Keratinocyte (primary cell): ENCODE measurements around the gene CSNK1D. TPM values are rescaled to one million over a fixed set of nuclear protein-coding genes. Genes with fewer than 3 reads are reported as not detected.

ENCODE experiments used
- DNase-seq: peaks from one replicate; pipeline ENCODE4 v3.0.0-alpha.2; 2011; ENCODE audit warnings: low read depth, missing footprints, low spot score
- FAIRE-seq: peaks from 2 replicates; lab custom pipeline; 2011; peaks lifted over from hg19 to GRCh38; lab: Jason Lieb, UNC
- H2AFZ ChIP-seq: 2 replicates; pipeline ENCODE4 v1.6.0; 2012; ENCODE audit warnings: low read length, control low read depth, inconsistent platforms; ENCODE audit not compliant: control insufficient read depth
- H3K27ac ChIP-seq: 2 replicates; pipeline ENCODE4 v1.5.1; 2011; ENCODE audit warnings: low read length; ENCODE audit not compliant: control insufficient read depth, insufficient read depth
- H3K27me3 ChIP-seq: 3 replicates; pipeline ENCODE4 v1.6.0; 2011; ENCODE audit warnings: low read length; ENCODE audit not compliant: control insufficient read depth, insufficient read depth; ENCODE audit errors: extremely low read depth
- H3K36me3 ChIP-seq, 2 experiments: 2 replicates in 1 of 2; 3 replicates in 1 of 2; pipeline ENCODE4 v1.5.1; 2011; ENCODE audit warnings: low read length in 2 of 2, mild to moderate bottlenecking in 1 of 2; ENCODE audit not compliant: control insufficient read depth in 2 of 2, insufficient read depth in 2 of 2; ENCODE audit errors: extremely low read depth in 1 of 2
- H3K4me1 ChIP-seq: 3 replicates; pipeline ENCODE4 v1.5.1; 2011; ENCODE audit warnings: low read length; ENCODE audit not compliant: control insufficient read depth, insufficient read depth; ENCODE audit errors: extremely low read depth
- H3K4me2 ChIP-seq: 3 replicates; pipeline ENCODE4 v1.6.0; 2011; ENCODE audit warnings: low read depth, low read length; ENCODE audit not compliant: control insufficient read depth, insufficient read depth; ENCODE audit errors: extremely low read depth
- H3K4me3 ChIP-seq, 3 experiments: fragments of 200-600 bp in 1 of 3; sonication (generic) in 1 of 3; 2 replicates in 2 of 3; 3 replicates in 1 of 3; pipeline ENCODE4 v1.5.1; 2011 to 2016; ENCODE audit warnings: low read length in 3 of 3, mild to moderate bottlenecking in 3 of 3, control low read depth in 2 of 3, inconsistent platforms in 1 of 3, low read depth in 1 of 3, mixed read lengths in 1 of 3, mixed run types in 1 of 3, moderate library complexity in 1 of 3; ENCODE audit not compliant: control insufficient read depth in 2 of 3, insufficient read depth in 2 of 3; ENCODE audit errors: extremely low read depth in 1 of 3
- H3K79me2 ChIP-seq: 2 replicates; pipeline ENCODE4 v1.6.0; 2012; ENCODE audit warnings: low read length; ENCODE audit not compliant: control insufficient read depth, insufficient read depth
- H3K9ac ChIP-seq: 3 replicates; pipeline ENCODE4 v1.6.0; 2011; ENCODE audit warnings: low read length; ENCODE audit not compliant: control insufficient read depth, insufficient read depth; ENCODE audit errors: extremely low read depth
- H3K9me1 ChIP-seq: 3 replicates; pipeline ENCODE4 v1.6.0; 2011; ENCODE audit warnings: low read length; ENCODE audit not compliant: control insufficient read depth, insufficient read depth; ENCODE audit errors: extremely low read depth
- H3K9me3 ChIP-seq: 2 replicates; pipeline ENCODE4 v1.5.1; 2012; ENCODE audit warnings: low read depth, low read length; ENCODE audit not compliant: control insufficient read depth
- H4K20me1 ChIP-seq: 3 replicates; pipeline ENCODE4 v1.6.0; 2011; ENCODE audit warnings: low read length; ENCODE audit not compliant: control insufficient read depth, insufficient read depth; ENCODE audit errors: extremely low read depth
- CTCF ChIP-seq, 3 experiments: IDR thresholded peaks in 1 of 3; conservative IDR thresholded peaks in 1 of 3; optimal IDR thresholded peaks in 1 of 3; 2 replicates in 2 of 3; 3 replicates in 1 of 3; pipeline versions ENCODE3 to v1.5.1; 2011; ENCODE audit warnings: low read length in 3 of 3, mild to moderate bottlenecking in 3 of 3, moderate library complexity in 2 of 3, control low read depth in 1 of 3, inconsistent platforms in 1 of 3; ENCODE audit not compliant: insufficient read depth in 2 of 3; ENCODE audit errors: extremely low read depth in 1 of 3
- EZH2 ChIP-seq: IDR thresholded peaks from one replicate; pipeline ENCODE4 v1.6.1; 2012; ENCODE audit warnings: inconsistent platforms, mild to moderate bottlenecking, low read length, moderate library complexity
- dilution Hi-C: fragments of 300-500 bp; cut with MboI; formaldehyde crosslinking; loops from one replicate; pipeline ENCODE4 v1.7.0; 2020; ENCODE audit warnings: low sequenced_read_pairs; ENCODE audit not compliant: extremely low pct_ligation_motif_present
- polyA plus RNA-seq, 5 experiments: library from polyadenylated mRNA; depleted of rRNA in 3 of 5; stranded (reverse) in 3 of 5; stranded (forward) in 1 of 5; unstranded in 1 of 5; fragments of >200 nt; gene quantifications; 1 replicate in 1 of 5; 2 replicates in 3 of 5; 3 replicates in 1 of 5; pipeline versions ENCODE4 v1.2.1 to v1.2.3, GENCODE V29; 2011 to 2012; ENCODE audit warnings: missing spikeins in 2 of 5, low read depth in 1 of 5, low replicate concordance in 1 of 5

The CSNK1D gene
- polyA plus RNA-seq, 1 donor (not counting 4 experiments of a cell fraction or from before 2014, with no cell fraction given): 86.0 TPM

GRCh38 chr17:82200135-82200534, 73.4 kb downstream of the CSNK1D start:
- dilution Hi-C loops: no loop called here

GRCh38 chr17:82199496-82199895, 74.0 kb downstream of the CSNK1D start:
- Histone ChIP-seq H2AFZ (no peak overlapping the region), H3K27ac (no peak overlapping the region), H3K9ac (no peak overlapping the region), H3K4me3 (no peak overlapping the region), H3K4me2 (no peak overlapping the region), H3K9me1 (no peaks in the 10 kb centered on the region), H3K4me1 (peaks cover 1% of the 10 kb centered on the region), H3K79me2 (peaks cover 8% of the 10 kb centered on the region), H3K9me3 (no peaks in the 10 kb centered on the region), H4K20me1 (no peaks in the 10 kb centered on the region), H3K36me3 (peaks cover 22 to 25% of the 10 kb centered on the region in 2 experiments), H3K27me3 (no peaks in the 10 kb centered on the region)
- DNase-seq (no peak), FAIRE-seq (no peak)
- dilution Hi-C loops: no loop called here
- TF ChIP-seq EZH2 (no peak), CTCF (optimal IDR thresholded peaks at IDR 0.05 in 1 of 3, IDR thresholded peaks at IDR 0.05 in 1 of 3, conservative IDR thresholded peaks at IDR 0.05 in 1 of 3; ENCODE audit: extremely low read depth in 1 of 3, insufficient read depth in 2 of 3, low read length in 3 of 3) (no peak)

More at GRCh38 chr17:82200135-82200534, 73.4 kb downstream of the CSNK1D start:
- no peak overlapping the region for H3K4me2 ChIP-seq
- TF ChIP-seq CTCF (optimal IDR thresholded peaks at IDR 0.05 in 1 of 3, IDR thresholded peaks at IDR 0.05 in 1 of 3, conservative IDR thresholded peaks at IDR 0.05 in 1 of 3; ENCODE audit: extremely low read depth in 1 of 3, insufficient read depth in 2 of 3, low read length in 3 of 3) (no peak), EZH2 (no peak)
- H3K27me3 ChIP-seq: no peaks in the 10 kb centered on the region
- peaks cover 17 to 19% of the 10 kb centered on the region in 2 experiments for H3K36me3 ChIP-seq
- H4K20me1 ChIP-seq: no peaks in the 10 kb centered on the region
- H3K27ac ChIP-seq: no peak overlapping the region
- peaks cover 2% of the 10 kb centered on the region for H3K9me1 ChIP-seq
- no peak overlapping the region for H3K9ac ChIP-seq
- no peak overlapping the region for H3K4me3 ChIP-seq
- H3K4me1 ChIP-seq: peaks cover 8% of the 10 kb centered on the region
- no peak for DNase-seq
- peaks cover 8% of the 10 kb centered on the region for H3K79me2 ChIP-seq
- no peaks in the 10 kb centered on the region for H3K9me3 ChIP-seq
- FAIRE-seq: no peak
- H2AFZ ChIP-seq: no peak overlapping the region
